Subcutaneous adipose tissue (tissue), 4 donors: ENCODE results near the gene LY6G6D. TPM values are rescaled to one million over a fixed set of nuclear protein-coding genes. Genes with fewer than 3 reads are reported as not detected.

Source experiments
- total RNA-seq, 4 donors: library from RNA; depleted of rRNA; stranded (reverse); fragments of >200 nt; gene quantifications; one replicate each; pipeline ENCODE4 v1.1.0, GENCODE V29; 2016
- TF ChIP-seq, protein P1 (sequence below): fragments of 450-650 bp; IDR thresholded peaks from one replicate; pipeline ENCODE4 v1.5.1; 2016; ENCODE audit warnings: low read depth, mild to moderate bottlenecking, control low read depth, antibody characterized with exemption, moderate library complexity

Gene LY6G6D
- total RNA-seq, 4 donors from 2014 or later: not detected

DNA sequence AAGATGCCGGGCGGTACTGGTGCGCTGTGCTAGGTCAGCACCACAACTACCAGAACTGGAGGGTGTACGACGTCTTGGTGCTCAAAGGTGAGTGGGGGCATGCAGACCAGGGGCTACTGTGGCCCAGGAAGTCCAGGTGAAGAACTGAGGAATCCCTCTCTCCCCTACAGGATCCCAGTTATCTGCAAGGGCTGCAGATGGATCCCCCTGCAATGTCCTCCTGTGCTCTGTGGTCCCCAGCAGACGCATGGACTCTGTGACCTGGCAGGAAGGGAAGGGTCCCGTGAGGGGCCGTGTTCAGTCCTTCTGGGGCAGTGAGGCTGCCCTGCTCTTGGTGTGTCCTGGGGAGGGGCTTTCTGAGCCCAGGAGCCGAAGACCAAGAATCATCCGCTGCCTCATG lies 7.4 kb upstream of the LY6G6D start:
- TF ChIP-seq, protein P1, sequence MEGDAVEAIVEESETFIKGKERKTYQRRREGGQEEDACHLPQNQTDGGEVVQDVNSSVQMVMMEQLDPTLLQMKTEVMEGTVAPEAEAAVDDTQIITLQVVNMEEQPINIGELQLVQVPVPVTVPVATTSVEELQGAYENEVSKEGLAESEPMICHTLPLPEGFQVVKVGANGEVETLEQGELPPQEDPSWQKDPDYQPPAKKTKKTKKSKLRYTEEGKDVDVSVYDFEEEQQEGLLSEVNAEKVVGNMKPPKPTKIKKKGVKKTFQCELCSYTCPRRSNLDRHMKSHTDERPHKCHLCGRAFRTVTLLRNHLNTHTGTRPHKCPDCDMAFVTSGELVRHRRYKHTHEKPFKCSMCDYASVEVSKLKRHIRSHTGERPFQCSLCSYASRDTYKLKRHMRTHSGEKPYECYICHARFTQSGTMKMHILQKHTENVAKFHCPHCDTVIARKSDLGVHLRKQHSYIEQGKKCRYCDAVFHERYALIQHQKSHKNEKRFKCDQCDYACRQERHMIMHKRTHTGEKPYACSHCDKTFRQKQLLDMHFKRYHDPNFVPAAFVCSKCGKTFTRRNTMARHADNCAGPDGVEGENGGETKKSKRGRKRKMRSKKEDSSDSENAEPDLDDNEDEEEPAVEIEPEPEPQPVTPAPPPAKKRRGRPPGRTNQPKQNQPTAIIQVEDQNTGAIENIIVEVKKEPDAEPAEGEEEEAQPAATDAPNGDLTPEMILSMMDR: no peak

DNA sequence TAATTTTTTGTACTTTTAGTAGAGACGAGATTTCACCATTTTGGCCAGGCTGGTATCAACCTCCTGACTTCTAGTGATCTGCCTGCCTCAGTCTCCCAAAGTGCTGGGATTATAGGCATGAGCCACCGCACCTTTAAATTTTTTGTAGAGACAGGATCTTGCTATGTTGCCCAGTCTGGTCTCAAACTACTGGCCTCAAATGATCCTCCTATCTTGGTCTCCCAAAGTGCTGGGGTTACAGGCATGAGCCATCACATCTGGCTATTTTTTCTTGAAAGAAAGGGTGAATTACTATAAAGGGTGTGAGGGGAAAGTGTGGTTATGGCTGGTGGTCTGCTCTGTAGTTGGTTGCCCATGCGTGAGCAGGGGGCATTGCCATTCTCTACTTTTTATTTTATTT lies 6.9 kb upstream of the LY6G6D start:
- TF ChIP-seq, protein P1: no peak

DNA sequence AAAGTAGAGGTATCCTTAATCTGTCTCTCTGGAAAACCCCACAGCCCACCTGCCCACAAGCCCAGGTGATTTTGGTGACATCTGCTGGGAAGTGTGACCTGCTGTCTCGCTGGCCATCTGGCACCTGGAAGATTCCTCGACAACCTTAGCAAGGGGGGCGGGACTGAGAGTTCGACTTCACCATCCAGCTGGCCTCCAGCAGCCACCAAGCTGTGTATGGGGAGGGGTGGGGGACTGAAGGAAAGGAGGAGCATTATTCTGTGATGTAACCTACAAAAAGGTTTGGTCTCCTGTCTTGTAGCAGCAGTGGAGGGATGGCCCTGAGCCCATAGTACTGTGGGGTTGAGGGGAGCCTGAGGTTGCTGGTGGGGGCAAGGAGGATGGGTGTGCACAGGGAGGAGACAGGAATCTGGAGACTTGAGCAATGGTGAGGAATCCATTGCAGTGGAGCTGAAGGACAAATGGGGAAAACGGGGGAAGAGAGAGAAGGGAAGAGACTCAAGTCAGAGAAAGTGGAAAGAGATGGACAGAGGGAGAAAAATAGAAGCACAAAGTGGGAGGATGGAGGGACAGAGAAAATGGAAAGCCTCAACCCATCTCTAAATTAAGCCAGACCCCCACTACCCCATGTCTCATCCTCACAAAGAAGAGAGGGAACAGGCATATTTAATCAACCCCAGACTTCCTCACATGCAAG lies 4.5 kb upstream of the LY6G6D start:
- TF ChIP-seq, protein P1: no peak

DNA sequence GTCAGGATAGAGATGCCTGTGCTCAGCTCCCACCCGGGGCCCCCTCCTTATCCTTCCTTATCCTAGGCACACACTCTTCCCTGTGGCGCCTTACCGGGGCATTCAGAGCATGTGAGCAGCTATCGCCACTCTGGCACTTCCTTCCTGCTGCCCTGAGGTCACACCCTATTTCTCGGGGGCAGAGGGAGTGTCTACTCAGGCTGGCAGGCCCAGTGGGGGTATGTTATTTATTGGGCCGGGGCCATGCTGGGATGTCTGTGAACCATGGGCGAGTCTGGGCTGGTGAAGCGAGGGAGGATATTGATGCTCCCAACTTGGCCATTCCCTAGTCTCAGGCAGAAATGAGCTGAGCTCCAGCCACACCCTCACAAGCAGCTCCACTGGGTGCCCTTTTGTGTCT lies 3.9 kb upstream of the LY6G6D start:
- TF ChIP-seq, protein P1: no peak

DNA sequence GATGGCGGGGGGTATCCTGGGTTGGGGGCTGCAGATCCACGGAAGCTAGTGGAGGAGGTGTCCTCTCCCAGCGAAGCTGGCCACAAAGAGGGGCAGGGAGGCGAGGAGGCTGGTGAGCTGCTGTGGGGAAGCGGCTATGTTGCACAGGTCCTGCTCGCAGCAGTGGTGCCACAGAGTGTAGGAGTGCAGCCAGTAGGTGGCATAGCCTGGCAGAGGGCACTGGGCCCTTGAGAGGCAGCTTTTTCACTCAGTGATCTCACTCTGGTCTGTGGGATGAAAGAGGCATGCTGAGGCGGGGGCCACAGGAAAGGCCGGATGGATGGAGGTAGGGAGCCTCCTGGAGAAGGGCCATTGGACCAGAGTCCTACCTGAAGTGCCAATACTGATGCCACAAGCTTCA lies 2.9 kb upstream of the LY6G6D start:
- TF ChIP-seq, protein P1: no peak

DNA sequence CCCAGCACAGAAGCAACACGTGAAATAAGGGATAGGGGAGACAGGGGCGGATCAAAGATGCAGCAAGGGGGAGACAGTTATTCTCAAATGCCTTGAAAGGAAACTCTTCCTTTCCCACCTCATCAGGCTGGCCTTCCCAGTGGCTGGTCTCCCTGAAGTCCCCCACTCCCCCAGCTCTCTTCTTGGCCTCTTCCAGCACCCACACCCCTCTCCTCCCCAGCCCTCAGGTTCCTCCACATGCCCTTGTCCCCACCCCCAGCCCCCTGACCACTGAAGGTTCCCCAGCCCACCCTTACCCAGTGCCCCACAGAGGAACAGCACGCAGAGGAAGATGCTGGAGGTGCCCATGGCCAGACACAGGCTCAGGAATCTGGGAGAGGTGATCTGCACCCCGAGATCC lies 1.7 kb upstream of the LY6G6D start:
- TF ChIP-seq, protein P1: no peak

DNA sequence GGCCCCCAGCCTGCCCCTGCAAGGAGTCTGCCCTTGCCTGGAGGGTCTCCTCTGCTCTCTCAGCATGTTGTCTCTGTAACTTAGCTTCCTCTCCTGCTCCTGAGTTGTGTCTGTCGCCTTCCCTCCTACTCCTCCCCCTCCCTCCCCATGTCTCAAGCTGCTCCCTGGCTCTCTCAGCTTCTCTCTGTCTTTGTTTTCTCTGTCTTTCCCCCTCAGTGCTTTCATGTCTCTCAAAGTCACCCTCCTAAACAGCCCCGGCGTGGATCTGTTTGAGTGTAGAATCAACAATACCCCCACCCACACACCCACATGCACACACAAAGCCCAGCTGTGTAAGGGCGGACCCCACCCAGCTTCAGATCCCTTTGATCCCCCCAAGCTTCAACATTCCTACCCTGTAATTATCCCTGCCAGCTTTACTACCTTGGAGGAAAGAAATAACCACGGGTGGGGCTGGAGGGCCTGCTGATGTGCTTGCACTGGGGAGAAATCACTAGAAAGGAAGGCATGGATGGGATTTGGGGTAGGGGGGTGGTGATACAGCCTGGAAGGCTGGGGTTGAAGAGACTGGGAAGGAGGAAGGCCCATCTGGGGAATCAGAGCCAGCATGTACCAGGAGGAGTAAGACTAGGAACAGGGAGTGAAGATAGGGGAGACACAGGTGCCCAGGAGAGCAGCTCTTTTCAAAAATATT lies 1.0 kb upstream of the LY6G6D start:
- TF ChIP-seq, protein P1: no peak
